Measurements from ENCODE around the gene SORL1. TPM values are rescaled to one million over a fixed set of nuclear protein-coding genes. Genes with fewer than 3 reads are reported as not detected.
A peak's percentile ranks its signal among the peaks of the same experiment; 100 is the strongest.

Gene SORL1
- total RNA-seq, 2 experiments from 2014 or later: 66.8 to 67.2 TPM

DNA sequence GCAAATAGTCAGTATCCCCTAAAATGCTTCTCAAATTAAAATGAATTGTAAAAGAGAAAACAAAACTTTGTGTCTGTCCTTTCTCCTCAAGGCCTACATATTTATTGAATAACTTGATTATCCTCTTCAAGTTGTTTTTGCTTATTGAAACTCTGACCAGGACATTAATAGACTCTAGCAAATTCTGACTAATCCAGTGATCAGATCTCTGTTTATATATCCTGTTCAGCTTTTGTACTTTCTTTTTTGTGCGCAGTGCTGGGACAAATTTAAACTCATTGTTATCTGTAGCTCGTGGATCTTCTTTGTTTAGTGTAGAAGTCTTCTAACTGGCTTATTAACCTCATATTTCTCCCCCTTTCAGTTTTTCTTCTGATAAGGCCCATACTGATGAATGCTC lies 140.6 kb downstream of the SORL1 start:
- no peak for DNase-seq
- H3K9me3 Mint-ChIP-seq: no peaks in the 10 kb centered on the region
- CTCF ChIA-PET: interaction anchor here (1.0 to 2.8 kb wide), 3 partner anchors 129 to 274 kb away, joined by 4 to 23 read pairs (median 15); no protein-coding TSS in a partner anchor
- peaks cover 14% of the 10 kb centered on the region for H3K4me1 Mint-ChIP-seq (ENCODE audit: low read depth)
- intact Hi-C loops (cut with micrococcal nuclease): no loop called here
- H3K4me3 Mint-ChIP-seq: no peak overlapping the region
- H3K27ac Mint-ChIP-seq: no peak overlapping the region
- H3K27me3 Mint-ChIP-seq (ENCODE audit: low read depth): no peaks in the 10 kb centered on the region
- H3K36me3 Mint-ChIP-seq (ENCODE audit: low read depth): peaks cover 41% of the 10 kb centered on the region

DNA sequence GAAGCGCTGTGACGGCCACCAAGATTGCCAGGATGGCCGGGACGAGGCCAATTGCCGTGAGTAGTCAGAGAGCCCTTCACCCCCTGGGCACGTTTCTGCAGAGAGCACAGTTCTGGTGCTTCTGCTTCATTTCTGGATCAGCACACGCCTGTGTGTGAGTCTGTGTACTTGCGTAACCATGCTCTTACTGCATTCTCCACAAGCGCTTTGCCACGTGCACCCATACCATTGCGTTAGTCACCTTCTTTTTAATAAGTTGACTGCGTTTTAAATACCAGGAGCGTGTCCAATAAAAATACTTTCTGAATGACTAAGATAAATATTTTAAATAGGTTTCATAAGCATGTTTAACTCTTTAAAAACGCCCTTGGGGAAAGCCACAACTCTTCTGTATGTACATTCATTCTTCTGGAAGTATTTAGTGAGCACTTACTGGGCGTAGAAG lies 143.6 kb downstream of the SORL1 start:
- no peaks in the 10 kb centered on the region for H3K9me3 Mint-ChIP-seq
- CTCF ChIA-PET: no interaction called here
- H3K36me3 Mint-ChIP-seq (ENCODE audit: low read depth): peaks cover 43% of the 10 kb centered on the region
- peaks cover 12% of the 10 kb centered on the region for H3K4me1 Mint-ChIP-seq (ENCODE audit: low read depth)
- H3K27me3 Mint-ChIP-seq (ENCODE audit: low read depth): no peaks in the 10 kb centered on the region
- H3K4me3 Mint-ChIP-seq: no peak overlapping the region
- intact Hi-C loops (cut with micrococcal nuclease): no loop called here
- DNase-seq: no peak
- H3K27ac Mint-ChIP-seq: no peak overlapping the region

DNA sequence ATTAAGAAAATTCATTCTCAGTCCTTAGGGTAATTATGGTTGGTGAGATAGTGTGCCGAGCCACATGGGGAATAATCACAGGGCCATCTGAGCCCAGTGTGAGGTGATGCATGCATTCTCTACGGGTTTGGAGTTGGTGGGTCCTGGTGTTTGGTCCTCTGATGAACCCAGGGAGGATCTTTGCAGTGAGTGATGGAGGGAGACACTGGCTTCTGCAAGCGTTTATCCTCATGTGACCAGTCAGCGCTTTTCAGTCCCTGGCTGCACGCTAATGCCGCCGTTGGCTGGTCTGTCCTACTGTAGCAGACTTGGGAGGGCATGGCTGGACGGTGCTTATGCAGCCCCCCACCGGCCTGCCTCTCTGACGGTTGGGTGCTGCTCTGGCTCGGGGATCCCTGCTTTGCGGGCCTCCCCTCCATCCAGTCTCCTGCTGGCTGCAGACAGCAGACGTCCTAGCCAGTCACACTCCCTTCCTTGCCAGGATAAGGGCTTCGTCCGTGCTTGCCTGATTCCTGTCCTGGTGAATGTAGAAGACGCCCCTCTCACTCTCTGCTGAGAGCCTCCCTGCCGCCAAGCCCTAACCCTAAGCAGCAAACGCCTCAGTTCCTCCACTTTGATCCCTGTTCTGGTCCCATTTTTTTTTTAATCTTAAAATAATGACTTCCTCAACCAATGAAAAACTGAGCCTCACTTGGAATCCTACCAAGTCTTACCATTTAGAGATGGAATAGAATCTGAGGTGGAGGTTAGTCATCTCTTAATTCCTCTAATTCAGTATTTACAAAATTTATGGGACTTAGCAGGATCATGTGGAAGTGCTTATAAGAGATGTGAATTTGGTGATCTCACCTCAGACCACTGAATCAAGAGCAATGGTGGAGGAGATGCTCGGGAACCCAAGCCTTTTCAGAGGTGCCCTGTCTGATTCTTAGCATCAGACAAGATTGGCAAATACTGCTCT lies 144.4 kb downstream of the SORL1 start:
- CTCF ChIA-PET: no interaction called here
- Mint-ChIP-seq H3K27ac (peak overlapping the region; percentile 12), H3K9me3 (no peaks in the 10 kb centered on the region)

DNA sequence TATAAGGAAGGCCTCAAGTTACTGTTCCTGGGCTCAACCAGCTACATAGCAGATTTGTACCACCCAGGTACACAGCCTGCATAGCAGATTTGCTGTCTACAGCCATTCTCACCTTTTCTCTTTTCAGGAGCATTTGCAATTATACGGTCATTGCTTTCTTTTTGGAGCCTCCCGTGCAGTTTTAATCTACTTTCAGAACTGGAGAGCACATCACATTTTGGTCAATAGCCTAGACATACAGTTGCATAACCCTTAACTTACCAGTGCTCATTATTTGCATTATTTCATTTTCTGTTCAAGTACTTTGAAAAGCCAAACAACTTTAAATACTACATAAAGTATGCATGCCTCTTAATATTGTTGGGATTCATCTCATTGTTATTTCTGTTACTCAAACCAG lies 151.2 kb downstream of the SORL1 start:
- DNase-seq: no peak
- no peak overlapping the region for H3K4me3 Mint-ChIP-seq
- CTCF ChIA-PET: no interaction called here
- H3K27me3 Mint-ChIP-seq (ENCODE audit: low read depth): no peaks in the 10 kb centered on the region
- H3K9me3 Mint-ChIP-seq: no peaks in the 10 kb centered on the region
- peaks cover 4% of the 10 kb centered on the region for H3K4me1 Mint-ChIP-seq (ENCODE audit: low read depth)
- H3K27ac Mint-ChIP-seq: no peak overlapping the region
- intact Hi-C loops (cut with micrococcal nuclease): no loop called here
- H3K36me3 Mint-ChIP-seq (ENCODE audit: low read depth): peaks cover 27% of the 10 kb centered on the region

More for the DNA sequence above, 144.4 kb downstream of the SORL1 start:
- Mint-ChIP-seq H3K4me1 (ENCODE audit: low read depth) (peaks cover 12% of the 10 kb centered on the region), H3K36me3 (ENCODE audit: low read depth) (peaks cover 42% of the 10 kb centered on the region), H3K4me3 (no peak overlapping the region), H3K27me3 (ENCODE audit: low read depth) (no peaks in the 10 kb centered on the region)
- DNase-seq: no peak
- intact Hi-C loops (cut with micrococcal nuclease): no loop called here

DNA sequence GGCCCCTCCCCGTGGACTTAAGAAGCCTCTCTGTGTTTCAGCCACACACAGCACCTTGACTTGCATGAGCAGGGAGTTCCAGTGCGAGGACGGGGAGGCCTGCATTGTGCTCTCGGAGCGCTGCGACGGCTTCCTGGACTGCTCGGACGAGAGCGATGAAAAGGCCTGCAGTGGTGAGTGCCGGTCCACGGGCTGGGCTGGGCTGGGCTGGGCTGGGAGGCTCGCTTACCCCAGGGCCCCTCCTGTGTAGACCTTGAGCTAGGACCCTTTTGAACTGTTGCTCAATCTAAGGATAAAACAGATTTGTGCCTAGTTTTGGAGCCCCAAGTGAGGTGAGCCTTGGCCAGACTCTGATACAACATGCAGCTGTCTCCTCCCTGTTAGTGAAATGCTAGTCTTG lies 152.0 kb downstream of the SORL1 start:
- CTCF ChIA-PET: no interaction called here
- no peak for DNase-seq
- H3K9me3 Mint-ChIP-seq: no peaks in the 10 kb centered on the region
- no peaks in the 10 kb centered on the region for H3K27me3 Mint-ChIP-seq (ENCODE audit: low read depth)
- H3K4me3 Mint-ChIP-seq: no peak overlapping the region
- intact Hi-C loops (cut with micrococcal nuclease): no loop called here
- H3K27ac Mint-ChIP-seq: no peak overlapping the region
- H3K4me1 Mint-ChIP-seq (ENCODE audit: low read depth): peaks cover 4% of the 10 kb centered on the region
- H3K36me3 Mint-ChIP-seq (ENCODE audit: low read depth): peaks cover 27% of the 10 kb centered on the region

DNA sequence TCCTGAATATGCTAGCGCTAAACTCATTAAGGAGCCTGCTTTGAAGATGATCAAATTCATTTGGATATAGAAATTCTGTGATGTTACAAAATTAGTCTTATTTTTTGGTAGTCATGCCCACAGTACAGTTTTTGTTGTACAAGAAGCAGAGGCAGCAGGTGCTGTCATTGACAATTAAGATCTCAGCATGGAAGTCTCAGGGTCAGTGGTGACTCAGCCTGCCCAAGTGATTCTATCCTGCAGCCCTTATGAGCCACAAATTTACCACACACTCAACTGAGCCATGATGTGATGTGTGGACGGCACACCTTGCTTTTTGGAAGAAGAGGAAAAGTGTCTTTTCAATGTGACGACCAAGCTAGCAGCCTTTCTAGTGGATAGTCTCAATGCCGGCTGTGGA lies 154.2 kb downstream of the SORL1 start:
- H3K27me3 Mint-ChIP-seq (ENCODE audit: low read depth): no peaks in the 10 kb centered on the region
- H3K4me3 Mint-ChIP-seq: no peak overlapping the region
- no peaks in the 10 kb centered on the region for H3K4me1 Mint-ChIP-seq (ENCODE audit: low read depth)
- DNase-seq: no peak
- no peaks in the 10 kb centered on the region for H3K9me3 Mint-ChIP-seq
- H3K27ac Mint-ChIP-seq: no peak overlapping the region
- H3K36me3 Mint-ChIP-seq (ENCODE audit: low read depth): peaks cover 17% of the 10 kb centered on the region
- intact Hi-C loops (cut with micrococcal nuclease): no loop called here
- CTCF ChIA-PET: interaction anchor here (0.6 kb wide), 1 partner anchor 231 kb away, joined by 3 read pairs; no protein-coding TSS in a partner anchor

DNA sequence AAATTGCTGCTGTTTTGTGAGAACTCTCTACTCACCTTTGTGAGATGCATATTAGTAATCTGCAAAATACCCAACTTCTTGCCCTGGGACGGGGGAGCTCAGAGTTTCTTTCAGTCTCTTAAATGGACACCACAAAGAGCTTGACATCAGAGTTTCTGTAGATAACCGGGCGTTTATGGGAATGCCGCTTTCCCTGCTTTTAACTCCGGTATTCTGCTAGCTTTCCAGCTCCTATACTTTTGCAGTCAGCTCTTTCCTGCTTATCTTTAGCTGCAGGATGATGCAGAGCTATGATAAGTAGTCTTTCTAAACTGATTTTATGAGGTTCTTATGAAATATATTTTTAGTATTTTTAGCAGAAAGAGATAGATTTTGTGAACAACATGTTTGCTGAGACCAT lies 155.2 kb downstream of the SORL1 start:
- H3K4me1 Mint-ChIP-seq (ENCODE audit: low read depth): no peaks in the 10 kb centered on the region
- CTCF ChIA-PET: interaction anchor here (0.7 to 0.8 kb wide), 2 partner anchors 9 to 897 kb away, joined by 3 read pairs; no protein-coding TSS in a partner anchor
- no peak for DNase-seq
- H3K9me3 Mint-ChIP-seq: no peaks in the 10 kb centered on the region
- intact Hi-C loops (cut with micrococcal nuclease): no loop called here
- no peak overlapping the region for H3K27ac Mint-ChIP-seq
- no peaks in the 10 kb centered on the region for H3K27me3 Mint-ChIP-seq (ENCODE audit: low read depth)
- H3K36me3 Mint-ChIP-seq (ENCODE audit: low read depth): peaks cover 18% of the 10 kb centered on the region
- no peak overlapping the region for H3K4me3 Mint-ChIP-seq

DNA sequence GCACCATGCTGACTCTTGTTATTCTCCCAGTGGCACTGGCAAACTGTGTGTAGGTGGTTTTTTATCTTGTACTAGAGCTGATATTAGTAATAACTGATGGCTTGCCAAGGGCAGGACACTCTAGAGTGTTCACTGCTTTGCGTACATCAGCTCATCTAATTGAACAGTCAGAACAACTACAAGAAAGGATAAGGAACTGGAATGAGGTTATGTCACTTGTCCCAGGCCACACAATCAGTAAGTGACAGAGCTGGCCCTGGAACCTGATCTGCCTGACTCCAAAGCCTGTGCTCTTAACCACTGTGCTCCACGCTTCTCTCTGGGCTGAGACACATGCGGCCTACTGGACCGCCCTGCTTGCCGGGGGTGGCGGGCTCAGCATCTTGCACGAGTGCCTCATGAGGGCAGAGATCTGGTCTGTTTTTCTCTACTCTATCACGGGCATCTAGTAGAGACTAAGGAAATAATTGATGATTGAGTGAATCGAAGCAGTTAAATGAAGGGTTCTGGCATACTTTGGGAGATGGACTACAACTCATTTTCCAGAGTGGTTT lies 156.5 kb downstream of the SORL1 start:
- intact Hi-C loops (cut with micrococcal nuclease): no loop called here
- CTCF ChIA-PET: interaction anchor here (0.6 kb wide), 1 partner anchor 10 kb away, joined by 3 read pairs; no protein-coding TSS in a partner anchor
- peaks cover 23% of the 10 kb centered on the region for H3K36me3 Mint-ChIP-seq (ENCODE audit: low read depth)

DNA sequence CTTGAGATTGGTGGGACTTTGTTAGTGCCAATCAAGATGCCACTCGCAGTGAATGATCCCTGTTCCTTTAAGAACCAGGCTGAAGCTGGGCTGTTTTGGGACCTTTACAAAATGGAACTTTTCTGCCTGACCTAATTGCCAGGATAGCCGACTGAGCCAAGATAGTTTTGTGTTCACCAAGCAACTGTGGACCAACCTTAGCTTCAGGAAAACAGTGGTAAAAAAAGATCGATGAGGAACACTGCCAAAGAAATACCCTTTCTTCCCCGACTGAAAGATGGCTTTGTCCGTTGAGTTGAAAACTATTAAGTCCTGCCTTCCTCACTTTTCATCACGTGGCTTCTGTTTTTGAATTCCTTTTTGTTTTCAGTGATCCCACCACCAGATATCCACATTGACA lies 158.6 kb downstream of the SORL1 start:
- CTCF ChIA-PET: no interaction called here
- H3K36me3 Mint-ChIP-seq (ENCODE audit: low read depth): peaks cover 27% of the 10 kb centered on the region

More for the DNA sequence above, 156.5 kb downstream of the SORL1 start:
- Mint-ChIP-seq H3K9me3 (no peaks in the 10 kb centered on the region), H3K4me3 (no peak overlapping the region), H3K27ac (no peak overlapping the region), H3K27me3 (ENCODE audit: low read depth) (no peaks in the 10 kb centered on the region), H3K4me1 (ENCODE audit: low read depth) (no peaks in the 10 kb centered on the region)
- no peak for DNase-seq

DNA sequence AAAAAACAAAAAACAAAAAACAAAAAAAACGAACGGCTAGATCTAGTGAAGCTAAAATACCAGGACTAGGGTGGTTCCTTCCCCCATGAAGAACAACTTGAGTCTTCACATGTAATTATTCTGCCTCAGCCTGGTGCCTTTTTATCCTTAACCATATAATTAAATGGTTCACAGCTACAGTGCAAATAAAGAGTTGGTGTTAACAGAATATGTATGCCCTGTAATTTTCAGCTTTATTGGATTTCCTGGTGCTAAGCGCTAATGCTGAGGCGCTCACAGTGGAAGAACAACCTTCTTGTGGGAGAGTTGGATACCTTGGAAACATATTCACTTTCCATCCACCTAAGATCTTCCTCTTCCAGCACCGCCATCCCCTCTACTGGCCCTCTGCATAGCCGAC lies 159.1 kb downstream of the SORL1 start:
- Mint-ChIP-seq H3K27ac (no peak overlapping the region), H3K36me3 (ENCODE audit: low read depth) (peaks cover 26% of the 10 kb centered on the region), H3K9me3 (no peaks in the 10 kb centered on the region), H3K4me3 (no peak overlapping the region), H3K4me1 (ENCODE audit: low read depth) (no peaks in the 10 kb centered on the region), H3K27me3 (ENCODE audit: low read depth) (no peaks in the 10 kb centered on the region)
- DNase-seq: no peak
- CTCF ChIA-PET: no interaction called here
- intact Hi-C loops (cut with micrococcal nuclease): no loop called here

More for the DNA sequence above, 158.6 kb downstream of the SORL1 start:
- intact Hi-C loops (cut with micrococcal nuclease): no loop called here
- Mint-ChIP-seq H3K9me3 (no peaks in the 10 kb centered on the region), H3K4me1 (ENCODE audit: low read depth) (no peaks in the 10 kb centered on the region), H3K27me3 (ENCODE audit: low read depth) (no peaks in the 10 kb centered on the region), H3K4me3 (no peak overlapping the region), H3K27ac (no peak overlapping the region)
- DNase-seq: no peak

DNA sequence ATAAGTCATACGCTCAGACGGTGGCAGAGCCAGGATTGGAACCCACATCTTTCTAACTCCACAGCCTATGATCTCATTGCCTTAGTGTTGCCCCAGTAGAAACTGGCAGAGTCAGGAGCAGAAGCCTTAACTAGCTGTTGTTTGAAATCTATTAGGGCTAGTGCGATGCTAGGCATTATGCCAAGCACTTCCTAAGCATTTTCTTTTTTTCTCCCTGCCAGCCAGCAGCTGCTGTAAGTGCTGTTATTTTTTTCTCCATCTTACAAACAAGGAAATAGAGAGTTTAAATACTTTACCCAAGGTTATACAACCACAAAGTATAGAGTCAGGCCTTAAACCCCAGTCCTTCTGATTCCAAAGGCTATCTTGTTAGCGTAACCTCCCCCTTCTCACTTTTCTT lies 161.6 kb downstream of the SORL1 start:
- H3K36me3 Mint-ChIP-seq (ENCODE audit: low read depth): peaks cover 36% of the 10 kb centered on the region
- no peaks in the 10 kb centered on the region for H3K4me1 Mint-ChIP-seq (ENCODE audit: low read depth)
- H3K27me3 Mint-ChIP-seq (ENCODE audit: low read depth): no peaks in the 10 kb centered on the region
- no peak overlapping the region for H3K27ac Mint-ChIP-seq
- CTCF ChIA-PET: interaction anchor here (0.6 kb wide), 1 partner anchor 1073 kb away, joined by 5 read pairs; no protein-coding TSS in a partner anchor
- H3K9me3 Mint-ChIP-seq: no peaks in the 10 kb centered on the region
- intact Hi-C loops (cut with micrococcal nuclease): no loop called here
- H3K4me3 Mint-ChIP-seq: no peak overlapping the region
- DNase-seq: no peak

DNA sequence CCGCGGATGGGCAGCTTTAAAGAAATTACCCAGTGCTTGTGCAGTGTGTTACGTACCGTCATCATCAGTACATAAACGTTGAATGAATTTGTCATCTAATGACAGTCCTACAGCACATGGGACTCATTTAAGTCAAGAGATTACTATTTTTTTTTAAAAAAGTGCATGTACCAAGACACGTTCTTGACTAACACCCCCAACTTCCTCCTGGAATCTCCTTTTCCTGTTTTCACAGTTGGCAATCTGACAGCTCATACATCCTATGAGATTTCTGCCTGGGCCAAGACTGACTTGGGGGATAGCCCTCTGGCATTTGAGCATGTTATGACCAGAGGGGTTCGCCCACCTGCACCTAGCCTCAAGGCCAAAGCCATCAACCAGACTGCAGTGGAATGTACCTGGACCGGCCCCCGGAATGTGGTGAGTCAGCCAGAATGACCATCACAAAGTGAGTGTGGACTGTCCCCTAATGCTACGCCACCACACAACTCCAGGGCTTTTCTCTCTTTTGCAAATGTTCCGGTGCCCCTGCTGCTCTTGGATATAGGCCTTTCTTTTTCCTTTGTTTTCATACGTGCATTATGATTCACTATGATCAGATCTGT lies 162.6 kb downstream of the SORL1 start:
- H3K4me3 Mint-ChIP-seq: no peak overlapping the region
- intact Hi-C loops (cut with micrococcal nuclease): no loop called here
- no peaks in the 10 kb centered on the region for H3K27me3 Mint-ChIP-seq (ENCODE audit: low read depth)

More for the DNA sequence above, 162.6 kb downstream of the SORL1 start:
- CTCF ChIA-PET: no interaction called here
- Mint-ChIP-seq H3K36me3 (ENCODE audit: low read depth) (peaks cover 36% of the 10 kb centered on the region), H3K4me1 (ENCODE audit: low read depth) (no peaks in the 10 kb centered on the region), H3K27ac (no peak overlapping the region), H3K9me3 (no peaks in the 10 kb centered on the region)
- no peak for DNase-seq
